Uterus (tissue), 2 donors: Measurements from ENCODE around the gene HPGD.

Experiments used
- CTCF ChIP-seq, 4 experiments: fragments of 200-600 bp in 2 of 4; fragments of 450-650 bp in 2 of 4; sonication (generic) in 2 of 4; IDR thresholded peaks; one replicate each; pipeline ENCODE4 v1.5.1; 2016 to 2019; ENCODE audit warnings: antibody characterized with exemption in 4 of 4, mild to moderate bottlenecking in 2 of 4, moderate library complexity in 1 of 4
- POLR2A ChIP-seq, 2 donors: fragments of 450-650 bp; IDR thresholded peaks; one replicate each; pipeline ENCODE4 v1.6.1; 2016; ENCODE audit warnings: antibody characterized with exemption in 2 of 2, mild to moderate bottlenecking in 1 of 2, moderate library complexity in 1 of 2

- no peak for TF ChIP-seq CTCF (IDR thresholded peaks at IDR 0.05)
- no peak for TF ChIP-seq POLR2A (IDR thresholded peaks at IDR 0.05)
Measured at GRCh38 chr4:174516345-174516744, 5.9 kb downstream of the HPGD start.
